ENCODE results near the gene NT5DC2. TPM values are rescaled to one million over a fixed set of nuclear protein-coding genes. Genes with fewer than 3 reads are reported as not detected.

NT5DC2 gene
- total and polyA plus RNA-seq, 2 experiments from 2014 or later, result 166 to 167 TPM

GRCh38 chr3:52477796-52478095, 55.9 kb downstream of the NT5DC2 start:
- Histone ChIP-seq H3K9me3 (ENCODE audit: low read depth) (no peaks in the 10 kb centered on the region), H3K9me2 (replicated peaks; ENCODE audit: insufficient read depth) (no peaks in the 10 kb centered on the region), H3K4me2 (no peak overlapping the region), H3K27ac (no peak overlapping the region), H3K4me3 (no peak overlapping the region), H3K79me2 (no peaks in the 10 kb centered on the region), H3K27me3 (no peaks in the 10 kb centered on the region), H3K36me3 (replicated peaks; ENCODE audit: insufficient read depth, low read depth) (no peaks in the 10 kb centered on the region), H2AFZ (no peak overlapping the region), H3K4me1 (ENCODE audit: insufficient read depth) (no peaks in the 10 kb centered on the region), H4K20me1 (ENCODE audit: insufficient read depth, poor library complexity, severe bottlenecking) (no peaks in the 10 kb centered on the region)
- DNase-seq (ENCODE audit: low spot score), result no peak
- TF ChIP-seq, protein P1, sequence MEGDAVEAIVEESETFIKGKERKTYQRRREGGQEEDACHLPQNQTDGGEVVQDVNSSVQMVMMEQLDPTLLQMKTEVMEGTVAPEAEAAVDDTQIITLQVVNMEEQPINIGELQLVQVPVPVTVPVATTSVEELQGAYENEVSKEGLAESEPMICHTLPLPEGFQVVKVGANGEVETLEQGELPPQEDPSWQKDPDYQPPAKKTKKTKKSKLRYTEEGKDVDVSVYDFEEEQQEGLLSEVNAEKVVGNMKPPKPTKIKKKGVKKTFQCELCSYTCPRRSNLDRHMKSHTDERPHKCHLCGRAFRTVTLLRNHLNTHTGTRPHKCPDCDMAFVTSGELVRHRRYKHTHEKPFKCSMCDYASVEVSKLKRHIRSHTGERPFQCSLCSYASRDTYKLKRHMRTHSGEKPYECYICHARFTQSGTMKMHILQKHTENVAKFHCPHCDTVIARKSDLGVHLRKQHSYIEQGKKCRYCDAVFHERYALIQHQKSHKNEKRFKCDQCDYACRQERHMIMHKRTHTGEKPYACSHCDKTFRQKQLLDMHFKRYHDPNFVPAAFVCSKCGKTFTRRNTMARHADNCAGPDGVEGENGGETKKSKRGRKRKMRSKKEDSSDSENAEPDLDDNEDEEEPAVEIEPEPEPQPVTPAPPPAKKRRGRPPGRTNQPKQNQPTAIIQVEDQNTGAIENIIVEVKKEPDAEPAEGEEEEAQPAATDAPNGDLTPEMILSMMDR (IDR thresholded peaks at IDR 0.05; ENCODE audit: poor library complexity), result no peak
- TF ChIP-seq EZH2phosphoT487 (IDR thresholded peaks at IDR 0.05; ENCODE audit: low read depth, severe bottlenecking, unreplicated experiment), result no peak
- no peak for TF ChIP-seq EZH2 (IDR thresholded peaks at IDR 0.05; ENCODE audit: borderline replicate concordance)
- WGBS (ENCODE audit: low lambda C conversion rate, missing lambda C conversion rate), result 98% methylated on average over 6 of the region's 6 CpGs

- Histone ChIP-seq H3K36me3 (replicated peaks; ENCODE audit: insufficient read depth, low read depth) (no peaks in the 10 kb centered on the region), H3K27me3 (no peaks in the 10 kb centered on the region), H3K79me2 (peaks cover 4% of the 10 kb centered on the region), H2AFZ (no peak overlapping the region), H3K4me3 (no peak overlapping the region), H3K9me3 (ENCODE audit: low read depth) (no peaks in the 10 kb centered on the region), H3K4me1 (ENCODE audit: insufficient read depth) (no peaks in the 10 kb centered on the region), H4K20me1 (ENCODE audit: insufficient read depth, poor library complexity, severe bottlenecking) (no peaks in the 10 kb centered on the region), H3K4me2 (no peak overlapping the region), H3K27ac (no peak overlapping the region), H3K9me2 (replicated peaks; ENCODE audit: insufficient read depth) (no peaks in the 10 kb centered on the region)
- 96% methylated on average over 16 of the region's 16 CpGs for WGBS (ENCODE audit: low lambda C conversion rate, missing lambda C conversion rate)
- TF ChIP-seq EZH2phosphoT487 (IDR thresholded peaks at IDR 0.05; ENCODE audit: low read depth, severe bottlenecking, unreplicated experiment) (no peak), EZH2 (IDR thresholded peaks at IDR 0.05; ENCODE audit: borderline replicate concordance) (no peak)
- TF ChIP-seq, protein P1 (IDR thresholded peaks at IDR 0.05; ENCODE audit: poor library complexity), result no peak
- no peak for DNase-seq (ENCODE audit: low spot score)
Measured at GRCh38 chr3:52477076-52477795, 56.4 kb downstream of the NT5DC2 start.

Small RNA genes lying within 50 kb of the gene (small RNA-seq; reads per million reads assigned to genes)
- gene RNU6-856P (not detected), gene RNU6ATAC16P (not detected)

Other genes with a start within 250 kb of the NT5DC2 start
- 112 and 116 TPM in 2 replicates for gene GLYCTK, start 246.0 kb downstream of the NT5DC2 start, total RNA-seq
- 95.5 and 110 TPM in 2 replicates for gene GLYCTK, start 246.0 kb downstream of the NT5DC2 start, polyA plus RNA-seq
- 2.5 and 4.0 TPM in 2 replicates for gene DNAH1, start 217.5 kb downstream of the NT5DC2 start, total RNA-seq
- 2.7 and 4.2 TPM in 2 replicates for gene DNAH1, start 217.5 kb downstream of the NT5DC2 start, polyA plus RNA-seq
- 54.1 and 68.5 TPM in 2 replicates for gene BAP1, start 123.8 kb downstream of the NT5DC2 start, total RNA-seq
- gene BAP1, start 123.8 kb downstream of the NT5DC2 start, polyA plus RNA-seq, result 57.4 and 59.2 TPM in 2 replicates
- gene PHF7, start 123.2 kb downstream of the NT5DC2 start, total RNA-seq, result 7.1 and 7.2 TPM in 2 replicates
- 3.9 and 7.1 TPM in 2 replicates for gene PHF7, start 123.2 kb downstream of the NT5DC2 start, polyA plus RNA-seq
- 1.5 and 3.8 TPM in 2 replicates for gene SEMA3G, start 88.8 kb downstream of the NT5DC2 start, total RNA-seq
- 0.48 and 1.5 TPM in 2 replicates for gene SEMA3G, start 88.8 kb downstream of the NT5DC2 start, polyA plus RNA-seq
- gene TNNC1, start 79.8 kb downstream of the NT5DC2 start, total RNA-seq, result 15.0 and 16.1 TPM in 2 replicates
- gene TNNC1, start 79.8 kb downstream of the NT5DC2 start, polyA plus RNA-seq, result 9.7 and 19.8 TPM in 2 replicates
- gene NISCH, start 78.3 kb downstream of the NT5DC2 start, total RNA-seq, result 52.1 and 74.5 TPM in 2 replicates
- gene NISCH, start 78.3 kb downstream of the NT5DC2 start, polyA plus RNA-seq, result 58.9 and 66.3 TPM in 2 replicates
- gene STAB1, start 38.5 kb downstream of the NT5DC2 start, total RNA-seq, result 4.0 and 4.6 TPM in 2 replicates
- 3.0 and 4.0 TPM in 2 replicates for gene STAB1, start 38.5 kb downstream of the NT5DC2 start, polyA plus RNA-seq
- 0.12 and 0.83 TPM in 2 replicates for gene UQCC5, start 2.7 kb upstream of the NT5DC2 start, total RNA-seq
- gene UQCC5, start 2.7 kb upstream of the NT5DC2 start, polyA plus RNA-seq, result 51.7 and 59.4 TPM in 2 replicates
- 70.7 and 77.4 TPM in 2 replicates for gene PBRM1, start 152.1 kb upstream of the NT5DC2 start, total RNA-seq
- gene PBRM1, start 152.1 kb upstream of the NT5DC2 start, polyA plus RNA-seq, result 43.7 and 50.9 TPM in 2 replicates
- gene GNL3, start 152.2 kb upstream of the NT5DC2 start, total RNA-seq, result 84.8 and 93.3 TPM in 2 replicates
- gene GNL3, start 152.2 kb upstream of the NT5DC2 start, polyA plus RNA-seq, result 82.6 and 91.1 TPM in 2 replicates
- 68.3 and 97.9 TPM in 2 replicates for gene GLT8D1, start 171.9 kb upstream of the NT5DC2 start, total RNA-seq
- 79.9 and 89.2 TPM in 2 replicates for gene GLT8D1, start 171.9 kb upstream of the NT5DC2 start, polyA plus RNA-seq
- 158 and 261 TPM in 2 replicates for gene SPCS1, start 172.2 kb upstream of the NT5DC2 start, total RNA-seq
- 219 and 242 TPM in 2 replicates for gene SPCS1, start 172.2 kb upstream of the NT5DC2 start, polyA plus RNA-seq
- 19.2 and 21.4 TPM in 2 replicates for gene NEK4, start 237.1 kb upstream of the NT5DC2 start, total RNA-seq
- 5.5 and 8.0 TPM in 2 replicates for gene NEK4, start 237.1 kb upstream of the NT5DC2 start, polyA plus RNA-seq
- gene ITIH1, start 243.7 kb upstream of the NT5DC2 start, total RNA-seq, result 120 and 154 TPM in 2 replicates
- 160 and 250 TPM in 2 replicates for gene ITIH1, start 243.7 kb upstream of the NT5DC2 start, polyA plus RNA-seq